Caco-2 (cell line): ENCODE data around the gene ANGPTL8. TPM values are rescaled to one million over a fixed set of nuclear protein-coding genes. Genes with fewer than 3 reads are reported as not detected.

Experiments used
- BruUV-seq: library from RNA; stranded (reverse); fragments of 400-500 nt; replicated peaks from 2 replicates; lab custom pipeline; 2021; lab: Mats Ljungman, UMichigan
- CTCF ChIA-PET: fragments of 300-600 bp; sonication (Branson Sonifier 250); formaldehyde crosslinking; loops from one replicate; lab custom pipeline; 2022; ENCODE audit warnings: antibody characterized with exemption; lab: Charles Lee
- POLR2A ChIA-PET: fragments of 300-600 bp; sonication (Branson Sonifier 250); formaldehyde crosslinking; loops from one replicate; lab custom pipeline; 2022; ENCODE audit warnings: antibody characterized with exemption; lab: Charles Lee
- DNase-seq, 2 experiments: peaks; one replicate each; pipeline versions ENCODE4 v3.0.0 to v3.0.0-alpha.2; 2020 to 2022
- H3K27me3 ChIP-seq: replicated peaks from 2 replicates; pipeline ENCODE4 v1.6.0; 2011; ENCODE audit warnings: low read length; ENCODE audit not compliant: control insufficient read depth, insufficient read depth
- H3K36me3 ChIP-seq: 2 replicates; pipeline ENCODE4 v1.5.1; 2011; ENCODE audit warnings: low read length; ENCODE audit not compliant: control insufficient read depth, insufficient read depth
- H3K4me1 ChIP-seq: fragments of 250-450 bp; sonication (Bioruptor Pico); 2 replicates; pipeline ENCODE4 v1.5.1; 2020; ENCODE audit warnings: mild to moderate bottlenecking
- H3K4me3 ChIP-seq: 2 replicates; pipeline ENCODE4 v1.5.1; 2011; ENCODE audit warnings: low read depth, mild to moderate bottlenecking, control low read depth, low read length
- H3K9me3 ChIP-seq: fragments of 250-450 bp; sonication (Bioruptor Pico); 2 replicates; pipeline ENCODE4 v1.5.1; 2020; ENCODE audit warnings: mild to moderate bottlenecking, moderate library complexity
- H3K27ac Mint-ChIP-seq: one replicate; pipeline ENCODE4 v1.8.0; 2022; ENCODE audit warnings: mixed read lengths; ENCODE audit not compliant: unreplicated experiment
- H3K27me3 Mint-ChIP-seq: one replicate; pipeline ENCODE4 v1.8.0; 2022; ENCODE audit warnings: mixed read lengths; ENCODE audit not compliant: insufficient read depth, unreplicated experiment
- H3K36me3 Mint-ChIP-seq: one replicate; pipeline ENCODE4 v1.8.0; 2022; ENCODE audit warnings: mild to moderate bottlenecking, mixed read lengths; ENCODE audit not compliant: insufficient read depth, unreplicated experiment
- H3K4me1 Mint-ChIP-seq: one replicate; pipeline ENCODE4 v1.8.0; 2022; ENCODE audit warnings: low read depth, mixed read lengths; ENCODE audit not compliant: unreplicated experiment
- H3K4me3 Mint-ChIP-seq: one replicate; pipeline ENCODE4 v1.8.0; 2022; ENCODE audit warnings: mild to moderate bottlenecking, moderate library complexity, mixed read lengths; ENCODE audit not compliant: unreplicated experiment
- H3K9me3 Mint-ChIP-seq: one replicate; pipeline ENCODE4 v1.8.0; 2022; ENCODE audit warnings: mixed read lengths; ENCODE audit not compliant: unreplicated experiment
- intact Hi-C: fragments of 100-400 bp; cut with micrococcal nuclease; formaldehyde crosslinking; loops from one replicate; pipeline ENCODE4 v1.10.0; 2022; ENCODE audit not compliant: unreplicated experiment
- total RNA-seq: library from RNA; stranded (reverse); gene quantifications from 2 replicates; pipeline ENCODE4 v1.2.3, GENCODE V29; 2022
- TF ChIP-seq, protein P1 (sequence below), 2 experiments: fragments of 200-600 bp in 1 of 2; IDR thresholded peaks; 1 replicate in 1 of 2; 2 replicates in 1 of 2; pipeline versions ENCODE4 v1.5.1 to v1.8.0; 2011 to 2022; ENCODE audit warnings: antibody characterized with exemption in 1 of 2, control low read depth in 1 of 2, inconsistent platforms in 1 of 2, low read depth in 1 of 2, low read length in 1 of 2, mild to moderate bottlenecking in 1 of 2, moderate library complexity in 1 of 2; ENCODE audit not compliant: insufficient read depth in 1 of 2, severe bottlenecking in 1 of 2, unreplicated experiment in 1 of 2

ANGPTL8 gene
- total RNA-seq, 1 experiment from 2014 or later, result not detected

DNA sequence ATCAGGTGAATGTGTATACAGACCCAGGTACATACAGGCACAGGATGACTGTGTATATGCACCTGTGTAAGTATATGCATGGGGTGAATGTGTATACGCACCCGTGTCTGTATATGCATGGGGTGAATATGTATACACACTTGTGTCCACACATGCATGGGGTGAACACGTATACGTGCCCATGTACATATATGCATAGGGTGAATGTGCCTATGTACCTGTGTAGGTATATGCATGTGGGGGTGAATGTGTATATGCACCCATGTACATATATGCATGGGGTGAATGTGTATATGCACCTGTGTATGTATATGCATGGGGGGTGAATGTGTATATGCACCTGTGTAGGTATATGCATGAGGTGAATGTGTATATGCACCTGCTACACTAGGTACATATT, 6.9 kb upstream of the ANGPTL8 start:
- no peak overlapping the region for H3K4me3 ChIP-seq
- CTCF ChIA-PET, result no interaction called here
- H3K4me3 Mint-ChIP-seq, result no peak overlapping the region
- H3K27me3 Mint-ChIP-seq, result no peaks in the 10 kb centered on the region
- intact Hi-C loops, result no loop called here
- peaks cover 32% of the 10 kb centered on the region for H3K36me3 Mint-ChIP-seq
- no peaks in the 10 kb centered on the region for H3K9me3 ChIP-seq
- H3K36me3 ChIP-seq, result peaks cover 1% of the 10 kb centered on the region
- H3K9me3 Mint-ChIP-seq, result no peaks in the 10 kb centered on the region
- no TSS peak for BruUV-seq
- H3K4me1 ChIP-seq, result no peaks in the 10 kb centered on the region
- TF ChIP-seq, protein P1, sequence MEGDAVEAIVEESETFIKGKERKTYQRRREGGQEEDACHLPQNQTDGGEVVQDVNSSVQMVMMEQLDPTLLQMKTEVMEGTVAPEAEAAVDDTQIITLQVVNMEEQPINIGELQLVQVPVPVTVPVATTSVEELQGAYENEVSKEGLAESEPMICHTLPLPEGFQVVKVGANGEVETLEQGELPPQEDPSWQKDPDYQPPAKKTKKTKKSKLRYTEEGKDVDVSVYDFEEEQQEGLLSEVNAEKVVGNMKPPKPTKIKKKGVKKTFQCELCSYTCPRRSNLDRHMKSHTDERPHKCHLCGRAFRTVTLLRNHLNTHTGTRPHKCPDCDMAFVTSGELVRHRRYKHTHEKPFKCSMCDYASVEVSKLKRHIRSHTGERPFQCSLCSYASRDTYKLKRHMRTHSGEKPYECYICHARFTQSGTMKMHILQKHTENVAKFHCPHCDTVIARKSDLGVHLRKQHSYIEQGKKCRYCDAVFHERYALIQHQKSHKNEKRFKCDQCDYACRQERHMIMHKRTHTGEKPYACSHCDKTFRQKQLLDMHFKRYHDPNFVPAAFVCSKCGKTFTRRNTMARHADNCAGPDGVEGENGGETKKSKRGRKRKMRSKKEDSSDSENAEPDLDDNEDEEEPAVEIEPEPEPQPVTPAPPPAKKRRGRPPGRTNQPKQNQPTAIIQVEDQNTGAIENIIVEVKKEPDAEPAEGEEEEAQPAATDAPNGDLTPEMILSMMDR (IDR thresholded peaks at IDR 0.05; ENCODE audit: insufficient read depth in 1 of 2, low read depth in 1 of 2, low read length in 1 of 2, severe bottlenecking in 1 of 2, unreplicated experiment in 1 of 2), result no peak
- DNase-seq, result no peak
- H3K27ac Mint-ChIP-seq, result no peak overlapping the region
- H3K27me3 ChIP-seq, result no peaks in the 10 kb centered on the region
- H3K4me1 Mint-ChIP-seq, result no peaks in the 10 kb centered on the region
- POLR2A ChIA-PET, result no interaction called here

DNA sequence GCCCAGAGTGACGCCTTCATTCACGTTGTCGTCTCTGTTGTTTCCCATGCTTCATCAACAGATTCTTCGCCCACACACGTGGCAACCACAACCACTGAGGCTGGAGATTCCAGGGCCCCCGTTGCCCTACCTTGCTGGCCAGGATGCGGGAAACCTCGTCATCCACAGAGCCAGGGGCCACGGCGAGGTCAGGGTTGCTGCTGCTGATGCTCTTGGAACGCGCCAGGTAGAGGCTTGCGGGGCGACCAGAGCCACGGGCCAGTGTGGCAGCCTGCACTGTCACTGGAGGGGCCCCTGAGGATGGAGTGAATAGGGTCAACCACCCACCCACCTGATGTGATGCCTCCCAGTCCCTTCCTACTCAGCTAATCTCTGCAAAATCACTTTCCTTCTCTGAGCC, 6.3 kb upstream of the ANGPTL8 start:
- Histone ChIP-seq H3K4me1 (no peaks in the 10 kb centered on the region), H3K9me3 (no peaks in the 10 kb centered on the region), H3K4me3 (no peak overlapping the region), H3K36me3 (peaks cover 1% of the 10 kb centered on the region), H3K27me3 (no peaks in the 10 kb centered on the region)
- TF ChIP-seq, protein P1 (IDR thresholded peaks at IDR 0.05; ENCODE audit: insufficient read depth in 1 of 2, low read depth in 1 of 2, low read length in 1 of 2, severe bottlenecking in 1 of 2, unreplicated experiment in 1 of 2), result no peak
- Mint-ChIP-seq H3K4me3 (no peak overlapping the region), H3K4me1 (no peaks in the 10 kb centered on the region), H3K9me3 (no peaks in the 10 kb centered on the region), H3K36me3 (peaks cover 32% of the 10 kb centered on the region), H3K27me3 (no peaks in the 10 kb centered on the region), H3K27ac (no peak overlapping the region)
- no peak for DNase-seq
- BruUV-seq, result no TSS peak
- intact Hi-C loops, result no loop called here
- CTCF ChIA-PET, result no interaction called here
- POLR2A ChIA-PET, result no interaction called here

DNA sequence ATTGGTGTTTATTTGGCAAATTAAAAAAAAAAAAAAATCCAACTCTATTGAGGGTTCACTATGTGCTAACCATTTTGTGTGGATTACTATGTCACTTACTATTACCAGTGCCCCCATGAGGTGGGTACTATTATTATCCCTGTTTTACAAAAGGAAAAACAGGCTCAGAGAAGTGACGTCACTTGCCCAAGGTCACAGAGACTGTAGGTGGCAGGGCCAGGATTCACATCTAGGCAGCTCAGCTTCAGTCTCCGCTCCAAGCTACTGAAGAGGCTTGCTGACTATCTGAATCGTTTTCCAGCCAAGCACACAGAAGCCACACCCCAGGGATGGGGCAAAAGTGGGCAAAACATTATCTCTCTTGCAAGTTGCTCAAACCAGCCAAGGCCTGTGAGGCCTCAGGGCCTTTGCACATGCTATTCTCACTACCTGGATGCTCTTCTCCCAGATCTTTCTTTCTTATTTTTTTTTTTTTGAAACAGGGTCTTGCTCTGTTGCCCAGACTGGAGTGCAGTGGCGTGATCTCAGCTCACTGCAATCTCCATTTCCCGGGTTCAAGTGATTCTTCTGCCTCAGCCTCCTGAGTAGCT, 4.8 kb upstream of the ANGPTL8 start:
- no peaks in the 10 kb centered on the region for H3K4me1 ChIP-seq
- ChIA-PET CTCF (no interaction called here), POLR2A (no interaction called here)
- Mint-ChIP-seq H3K4me1 (no peaks in the 10 kb centered on the region), H3K9me3 (no peaks in the 10 kb centered on the region), H3K27ac (no peak overlapping the region), H3K4me3 (no peak overlapping the region), H3K27me3 (no peaks in the 10 kb centered on the region), H3K36me3 (peaks cover 32% of the 10 kb centered on the region)
- intact Hi-C loops, result no loop called here
- H3K36me3 ChIP-seq, result peaks cover 3% of the 10 kb centered on the region
- no peaks in the 10 kb centered on the region for H3K9me3 ChIP-seq
- no peak for DNase-seq
- TF ChIP-seq, protein P1 (IDR thresholded peaks at IDR 0.05; ENCODE audit: insufficient read depth in 1 of 2, low read depth in 1 of 2, low read length in 1 of 2, severe bottlenecking in 1 of 2, unreplicated experiment in 1 of 2), result no peak
- BruUV-seq, result no TSS peak
- no peak overlapping the region for H3K4me3 ChIP-seq
- H3K27me3 ChIP-seq, result no peaks in the 10 kb centered on the region
